SW480 (cell line): ENCODE data around the gene RYR3.
"Not testable (repeated sequence)": the region's sequence is repeated elsewhere in the genome, so short reads cannot be mapped to it uniquely, and the experiment has no call there.

Experiments used
- DNase-seq: peaks from one replicate; pipeline ENCODE4 v3.0.0-alpha.2; 2016; ENCODE audit warnings: low spot score

The RYR3 gene

DNA sequence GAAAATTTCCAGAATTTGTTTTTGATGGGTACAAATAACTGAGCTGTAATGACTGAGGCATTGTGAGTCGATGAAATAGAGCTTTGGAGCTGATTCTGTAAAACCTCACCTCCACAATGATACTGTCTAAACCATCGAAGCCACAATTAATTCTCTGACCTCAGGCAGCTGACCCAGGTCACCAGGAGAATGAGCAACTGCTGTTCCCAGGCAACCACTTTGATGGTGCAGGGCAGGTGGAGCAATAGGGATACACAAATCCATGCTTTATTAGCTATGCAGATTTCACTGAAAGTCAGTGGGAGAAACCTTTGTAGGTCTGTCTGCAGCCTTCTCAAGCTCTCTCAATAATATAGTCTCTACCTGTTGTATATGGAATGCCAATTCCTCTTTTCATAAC lies 204.4 kb downstream of the RYR3 start:
- no peak for DNase-seq

GRCh38 chr15:33516563-33516962 lies 205.8 kb downstream of the RYR3 start:
- DNase-seq: no peak

DNA sequence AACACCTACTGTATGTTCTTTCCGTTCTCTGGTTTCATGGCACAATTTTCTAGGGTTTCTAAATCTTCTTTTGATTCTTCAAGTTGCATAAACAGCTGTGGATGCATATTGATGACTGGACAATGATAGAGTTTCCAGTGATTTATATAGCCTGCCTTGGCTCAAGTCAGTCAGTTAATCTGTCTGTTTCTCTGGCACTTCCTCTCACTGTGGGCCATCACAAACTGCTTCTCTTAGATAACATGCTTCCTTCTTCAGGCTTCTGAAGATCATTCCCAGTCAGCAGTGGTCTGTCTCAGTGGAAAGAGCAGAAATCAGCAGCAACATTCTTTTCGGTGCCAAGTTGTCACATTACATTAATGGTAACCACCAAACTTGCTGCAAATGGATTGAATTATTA lies 207.2 kb downstream of the RYR3 start:
- no peak for DNase-seq

- no peak for DNase-seq
Measured at GRCh38 chr15:33518421-33518820, 207.7 kb downstream of the RYR3 start.

DNA sequence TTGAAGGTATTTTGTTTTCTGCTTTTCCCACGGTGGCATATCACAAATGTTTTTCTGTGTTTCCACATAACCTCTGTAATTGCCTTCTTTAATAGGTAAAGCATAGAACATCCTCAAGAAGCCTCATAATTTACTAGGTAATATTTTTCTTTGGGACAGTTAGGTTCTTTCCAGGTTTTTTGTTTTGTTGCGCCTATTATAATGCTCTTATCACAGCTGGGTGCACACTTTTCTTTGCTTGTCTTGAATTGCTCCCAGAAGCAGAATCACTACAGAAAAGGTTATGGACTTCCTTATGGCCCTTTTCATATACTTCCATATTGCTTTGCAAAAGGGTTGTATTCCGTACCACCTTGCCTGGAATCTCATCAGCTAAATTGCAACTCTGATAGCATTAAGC lies 213.5 kb downstream of the RYR3 start:
- no peak for DNase-seq

GRCh38 chr15:33526532-33526931 lies 215.8 kb downstream of the RYR3 start:
- DNase-seq: peak; percentile 13

DNA sequence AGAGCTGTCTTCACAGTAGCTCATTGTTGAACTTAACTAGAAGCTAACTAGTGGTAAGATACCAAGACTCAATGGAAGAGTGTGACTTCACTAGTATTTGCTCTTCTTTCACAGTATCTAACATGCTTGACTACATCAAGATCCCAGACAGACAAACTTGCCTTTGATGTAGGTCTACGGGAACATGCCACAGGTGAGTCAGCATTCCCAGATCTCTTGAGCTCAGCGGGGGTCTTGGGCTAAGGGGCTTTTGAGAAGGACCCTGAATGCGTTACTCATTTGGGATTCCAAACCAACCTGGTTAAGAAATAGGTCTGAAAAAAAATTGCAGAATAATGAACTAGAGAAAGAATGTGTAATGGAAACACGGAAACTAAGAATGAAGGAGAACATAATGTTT lies 222.4 kb downstream of the RYR3 start:
- no peak for DNase-seq

DNA sequence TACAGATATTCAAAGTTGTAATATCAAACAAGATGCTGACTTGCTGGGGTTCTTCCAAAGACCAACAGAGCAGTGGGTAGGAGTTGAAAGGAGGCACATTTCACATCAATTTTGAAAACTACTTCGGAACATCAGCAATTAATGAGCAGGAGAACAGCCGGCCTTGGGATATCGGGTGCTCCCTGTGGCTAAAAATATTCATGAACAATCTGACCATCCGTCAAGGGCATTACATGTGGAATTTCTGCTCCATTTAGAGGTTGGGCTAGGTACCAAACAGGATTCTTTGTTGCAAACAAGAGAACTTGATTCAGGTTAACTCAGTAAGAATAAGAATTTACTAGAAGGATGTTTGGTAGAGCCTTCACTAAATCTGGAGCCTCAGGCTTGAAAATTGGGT lies 223.9 kb downstream of the RYR3 start:
- no peak for DNase-seq

GRCh38 chr15:33535135-33535534 lies 224.4 kb downstream of the RYR3 start:
- DNase-seq: no peak

DNA sequence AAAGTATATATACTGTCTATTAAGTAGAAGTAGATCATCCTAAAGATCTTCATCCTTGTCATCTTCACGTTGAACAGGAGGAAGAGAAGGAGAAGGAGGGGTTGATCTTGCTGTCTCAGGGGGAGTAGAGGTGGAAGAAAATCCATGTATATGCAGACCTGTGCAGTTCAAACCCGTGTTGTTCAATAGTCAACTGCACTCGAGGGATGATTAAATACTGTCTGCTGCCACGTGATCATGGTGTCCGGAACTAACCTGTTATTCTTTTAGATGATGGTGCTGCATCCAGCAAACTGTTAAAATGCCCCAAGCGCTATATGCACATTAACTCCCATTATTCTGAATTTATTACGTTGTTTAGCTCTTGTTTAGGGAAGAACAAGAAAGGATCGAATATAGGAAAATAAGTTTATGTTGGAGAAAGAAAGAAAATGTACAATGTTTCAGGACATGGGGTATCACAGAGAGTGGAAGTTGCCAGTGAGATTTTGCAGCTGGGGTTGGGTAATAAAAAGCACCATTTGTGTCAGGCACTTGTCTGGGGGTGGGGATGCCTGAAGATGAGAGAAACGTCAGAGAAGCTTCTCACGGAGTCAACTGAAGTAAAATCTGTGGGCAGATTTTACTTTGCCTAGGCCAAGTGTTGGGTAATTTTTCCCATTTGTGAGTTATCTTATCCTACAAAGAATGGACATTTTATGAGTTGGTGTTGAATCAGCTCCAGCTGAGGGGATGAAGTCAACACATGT lies 229.2 kb downstream of the RYR3 start:
- no peak for DNase-seq

GRCh38 chr15:33543957-33544356 lies 233.2 kb downstream of the RYR3 start:
- no peak for DNase-seq

DNA sequence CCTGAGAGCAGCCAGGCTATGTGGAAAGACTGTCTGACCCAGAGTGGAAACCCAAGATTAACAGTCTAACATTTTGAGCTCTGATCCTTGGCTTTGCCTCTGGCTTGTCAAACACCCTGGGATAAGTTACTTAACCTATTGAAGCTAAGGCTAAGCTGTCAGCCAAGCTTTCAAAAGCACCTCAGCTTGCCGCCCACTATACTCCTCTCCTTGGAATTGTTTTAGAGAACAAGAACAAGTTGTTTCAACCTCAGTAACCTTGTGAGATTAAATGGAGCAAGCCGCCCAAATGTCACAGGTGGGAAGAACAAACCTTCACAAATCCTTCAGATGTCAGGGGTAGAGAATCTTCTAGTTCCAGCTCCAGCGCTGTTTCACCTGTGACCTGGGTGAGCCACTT lies 235.1 kb downstream of the RYR3 start:
- no peak for DNase-seq

DNA sequence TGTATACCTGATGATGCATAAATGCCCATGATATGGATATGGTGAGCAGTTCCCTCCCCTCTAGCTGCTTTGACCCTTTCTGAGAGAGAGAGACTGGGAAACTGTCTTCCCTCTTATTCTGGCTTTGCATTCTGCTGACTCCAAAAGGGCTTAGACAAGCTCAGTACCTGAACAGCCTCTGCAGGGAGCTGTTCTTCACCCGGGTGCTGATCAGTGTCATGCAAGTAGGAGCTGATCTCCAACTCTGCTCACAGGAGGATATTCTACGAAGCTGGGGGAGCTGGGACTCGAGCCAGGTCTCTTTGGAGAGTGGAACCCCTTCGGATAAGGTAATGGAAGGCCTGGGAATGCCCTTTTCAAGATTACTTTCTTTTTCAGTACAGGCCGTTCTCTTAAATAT lies 237.1 kb downstream of the RYR3 start:
- DNase-seq: peak; percentile 36

- DNase-seq: no peak
Measured at GRCh38 chr15:33551860-33552259, 241.1 kb downstream of the RYR3 start.

- no peak for DNase-seq
Measured at GRCh38 chr15:33553157-33553556, 242.4 kb downstream of the RYR3 start.

DNA sequence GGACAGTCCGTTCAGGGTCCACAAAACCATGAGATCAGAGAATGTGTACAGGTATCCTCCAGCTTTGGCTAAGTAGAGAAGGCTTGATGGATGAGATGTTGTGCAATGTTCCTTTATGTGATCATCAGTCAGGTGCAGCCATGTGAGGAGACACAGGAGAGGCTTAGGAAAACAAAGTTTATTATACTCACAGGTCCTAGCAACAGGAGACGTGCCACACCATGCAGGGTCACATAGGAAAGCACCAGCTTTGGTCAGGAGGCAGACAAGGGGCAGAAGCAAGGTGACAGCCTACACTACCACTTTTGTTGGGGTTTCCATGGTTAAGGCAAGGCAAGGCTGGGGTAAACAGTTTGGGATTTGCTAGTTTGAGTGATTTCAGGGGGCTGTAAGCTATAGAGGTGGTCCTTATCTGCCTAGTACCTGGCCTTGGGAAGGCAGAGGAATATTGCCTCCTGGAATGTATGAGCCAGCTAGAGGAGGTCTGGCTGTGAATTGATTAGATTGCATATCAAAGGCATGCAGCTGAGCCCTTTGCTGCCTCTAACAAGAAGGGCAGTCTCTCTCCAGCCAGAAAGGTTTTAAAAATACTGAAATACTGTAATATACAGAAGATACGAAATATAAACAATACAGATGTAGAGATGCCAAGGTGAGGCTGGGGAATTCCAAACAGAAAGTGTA lies 248.6 kb downstream of the RYR3 start:
- no peak for DNase-seq

DNA sequence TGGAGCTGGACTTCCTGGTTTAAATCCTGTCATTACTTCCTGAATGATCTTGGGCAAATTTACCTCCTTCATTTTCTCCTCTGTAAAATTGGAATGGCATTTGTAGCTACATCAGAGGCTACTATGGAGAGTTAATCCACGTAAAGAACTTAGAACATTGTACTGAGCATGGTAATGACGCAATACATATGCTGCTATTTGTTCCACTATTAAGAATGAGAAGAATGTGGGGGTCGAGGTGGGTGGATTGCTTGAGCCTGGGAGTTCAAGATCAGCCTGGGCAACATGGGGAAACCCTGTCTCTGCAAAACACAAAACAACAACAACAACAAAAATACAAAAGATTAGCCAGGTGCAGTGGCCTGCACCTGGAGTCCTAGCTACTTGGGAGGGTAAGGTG lies 250.6 kb downstream of the RYR3 start:
- DNase-seq: no peak

- DNase-seq: no peak
Measured at GRCh38 chr15:33561967-33562366, 251.2 kb downstream of the RYR3 start.

DNA sequence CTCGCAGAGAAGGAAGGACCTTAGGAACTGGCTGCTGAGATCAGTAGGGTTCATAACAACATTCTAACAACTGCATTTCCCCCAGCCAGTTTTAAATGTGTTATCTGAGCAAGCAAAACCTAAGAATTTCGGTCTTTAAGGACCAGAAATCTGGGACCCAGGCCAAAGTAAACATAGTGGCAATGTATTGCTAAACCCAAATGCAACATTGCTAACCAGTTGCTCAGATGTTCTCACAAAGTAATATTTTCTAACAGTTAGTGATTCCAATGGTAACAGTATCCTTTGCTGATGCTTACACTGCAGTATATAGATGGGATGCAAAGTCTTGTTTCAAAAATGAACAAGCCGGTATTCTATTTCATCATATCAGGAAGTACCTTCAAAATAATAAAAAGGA lies 254.3 kb downstream of the RYR3 start:
- no peak for DNase-seq

DNA sequence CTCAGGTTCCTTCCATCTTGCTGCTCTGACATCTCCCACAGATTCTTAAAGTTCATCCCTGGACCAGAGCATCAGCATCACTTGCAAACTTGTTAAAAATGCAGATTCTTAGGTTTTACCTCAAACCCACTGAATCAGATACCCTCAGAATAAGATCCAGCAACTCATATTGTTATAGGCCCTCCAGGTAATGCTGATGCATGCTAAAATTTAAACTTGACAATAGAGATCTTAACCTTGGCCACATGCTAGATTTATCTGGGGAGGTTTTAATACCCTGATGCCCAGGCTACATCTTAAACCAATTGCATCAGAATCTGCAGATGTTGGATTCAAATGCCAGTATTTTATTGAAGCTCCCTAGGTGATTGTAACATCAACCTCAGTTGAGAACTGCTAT lies 256.9 kb downstream of the RYR3 start:
- DNase-seq: no peak

GRCh38 chr15:33569036-33569435 lies 258.3 kb downstream of the RYR3 start:
- DNase-seq: no peak

- not testable (repeated sequence) for DNase-seq
Measured at GRCh38 chr15:33577911-33578310, 267.1 kb downstream of the RYR3 start.

- DNase-seq: no peak
Measured at GRCh38 chr15:33580526-33580925, 269.8 kb downstream of the RYR3 start.

- no peak for DNase-seq
Measured at GRCh38 chr15:33581032-33581431, 270.3 kb downstream of the RYR3 start.
